Smooth muscle cell (in vitro differentiated cells): ENCODE results near the gene ABHD6. TPM values are rescaled to one million over a fixed set of nuclear protein-coding genes. Genes with fewer than 3 reads are reported as not detected.

Source experiments
- DNase-seq: peaks from one replicate; lab custom pipeline; 2025; ENCODE audit not compliant: unreplicated experiment; lab: John Stamatoyannopoulos, UW
- H2AFZ ChIP-seq: fragments of 200-600 bp; sonication (generic); 2 replicates; pipeline ENCODE4 v1.6.0; 2016; ENCODE audit warnings: antibody characterized with exemption, low read depth, mild to moderate bottlenecking
- H3F3A ChIP-seq: fragments of 200-600 bp; sonication (generic); 2 replicates; pipeline ENCODE4 v1.6.0; 2017; ENCODE audit warnings: antibody characterized with exemption, low read depth
- H3K27ac ChIP-seq: fragments of 200-600 bp; sonication (generic); 2 replicates; pipeline ENCODE4 v1.5.1; 2016; ENCODE audit warnings: low read depth, mild to moderate bottlenecking
- H3K27me3 ChIP-seq: fragments of 200-600 bp; sonication (generic); 2 replicates; pipeline ENCODE4 v1.6.1; 2016; ENCODE audit warnings: low read depth, mild to moderate bottlenecking
- H3K36me3 ChIP-seq: fragments of 200-600 bp; sonication (generic); 2 replicates; pipeline ENCODE4 v1.5.1; 2016; ENCODE audit warnings: low read depth
- H3K4me1 ChIP-seq: fragments of 200-600 bp; sonication (generic); 2 replicates; pipeline ENCODE4 v1.5.1; 2016; ENCODE audit warnings: low read depth
- H3K4me2 ChIP-seq: fragments of 200-600 bp; sonication (generic); 2 replicates; pipeline ENCODE4 v1.6.0; 2016; ENCODE audit warnings: mild to moderate bottlenecking
- H3K4me3 ChIP-seq: fragments of 200-600 bp; sonication (generic); 2 replicates; pipeline ENCODE4 v1.5.1; 2016; ENCODE audit warnings: mild to moderate bottlenecking
- H3K79me2 ChIP-seq: fragments of 200-600 bp; sonication (generic); 2 replicates; pipeline ENCODE4 v1.6.0; 2016; ENCODE audit warnings: low read depth, mild to moderate bottlenecking
- H3K9ac ChIP-seq: fragments of 200-600 bp; sonication (generic); 2 replicates; pipeline ENCODE4 v1.6.0; 2016; ENCODE audit warnings: low read depth
- H3K9me3 ChIP-seq: fragments of 200-600 bp; sonication (generic); replicated peaks from 2 replicates; pipeline ENCODE4 v1.5.1; 2016; ENCODE audit warnings: low read depth
- H4K20me1 ChIP-seq: fragments of 200-600 bp; sonication (generic); 2 replicates; pipeline ENCODE4 v1.6.0; 2016; ENCODE audit warnings: low read depth
- WGBS: methylation state at CpG from one replicate; pipeline ENCODE4 v1.1.7; 2016; ENCODE audit warnings: low lambda C conversion rate; 5-methylcytosine and 5-hydroxymethylcytosine counted together
- polyA plus RNA-seq: library from polyadenylated mRNA; unstranded; fragments of >200 nt; fragmentation: Nextera tagmentation; extraction: Ambion mirVana; gene quantifications from 2 replicates; pipeline ENCODE4 v1.2.1, GENCODE V29; 2016
- total RNA-seq: library from RNA; depleted of rRNA; stranded (reverse); fragments of >200 nt; gene quantifications from 2 replicates; pipeline ENCODE4 v1.2.3, GENCODE V29; 2014
- TF ChIP-seq, protein P1 (sequence below): fragments of 200-600 bp; sonication (generic); IDR thresholded peaks from 2 replicates; pipeline ENCODE4 v1.5.1; 2017; ENCODE audit warnings: borderline replicate concordance, mild to moderate bottlenecking, antibody characterized with exemption; ENCODE audit not compliant: insufficient read depth, poor library complexity, severe bottlenecking

ABHD6 gene
- total and polyA plus RNA-seq, 2 experiments from 2014 or later = 3.9 to 7.1 TPM

DNA sequence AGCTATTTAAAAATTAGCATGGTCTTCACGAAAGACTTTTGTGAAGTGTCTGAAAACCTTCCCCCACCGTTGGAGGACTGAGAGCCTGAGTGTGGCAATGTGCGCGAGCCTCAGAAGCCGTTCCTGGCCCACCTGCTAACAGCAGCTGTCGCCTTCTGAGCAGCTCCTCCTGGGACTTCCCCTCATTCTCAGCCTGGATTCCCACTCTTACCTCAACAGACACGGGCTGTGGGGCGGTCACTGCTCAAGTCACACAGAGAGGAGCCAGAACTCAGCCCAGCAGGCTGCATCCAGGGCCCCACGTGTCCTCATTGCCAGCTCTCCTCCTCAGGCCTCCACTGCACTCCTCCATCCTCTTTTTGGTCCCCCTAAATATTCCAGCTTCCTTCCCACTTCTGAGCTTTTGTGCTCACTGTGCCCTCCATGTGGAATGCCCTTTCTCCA lies 34.7 kb upstream of the ABHD6 start:
- no peak overlapping the region for H2AFZ ChIP-seq

DNA sequence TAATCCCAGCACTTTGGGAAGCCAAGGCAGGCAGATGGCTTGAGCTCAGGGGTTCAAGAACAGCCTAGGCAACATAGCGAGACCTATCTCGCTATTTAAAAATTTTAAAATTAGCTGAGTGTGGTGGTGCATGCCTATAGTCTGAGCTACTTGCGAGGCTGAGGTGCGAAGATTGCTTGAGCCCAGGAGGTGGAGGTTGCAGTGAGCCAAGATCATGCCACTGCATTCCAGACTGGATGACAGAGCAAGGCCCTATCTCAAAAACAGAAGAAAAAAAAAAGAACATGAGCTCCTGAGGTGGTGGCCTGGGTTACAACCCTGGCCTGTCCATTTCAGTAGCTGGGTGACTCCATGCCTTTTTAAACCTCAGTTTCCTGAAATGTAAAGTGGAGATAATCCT lies 34.1 kb upstream of the ABHD6 start:
- TF ChIP-seq, protein P1, sequence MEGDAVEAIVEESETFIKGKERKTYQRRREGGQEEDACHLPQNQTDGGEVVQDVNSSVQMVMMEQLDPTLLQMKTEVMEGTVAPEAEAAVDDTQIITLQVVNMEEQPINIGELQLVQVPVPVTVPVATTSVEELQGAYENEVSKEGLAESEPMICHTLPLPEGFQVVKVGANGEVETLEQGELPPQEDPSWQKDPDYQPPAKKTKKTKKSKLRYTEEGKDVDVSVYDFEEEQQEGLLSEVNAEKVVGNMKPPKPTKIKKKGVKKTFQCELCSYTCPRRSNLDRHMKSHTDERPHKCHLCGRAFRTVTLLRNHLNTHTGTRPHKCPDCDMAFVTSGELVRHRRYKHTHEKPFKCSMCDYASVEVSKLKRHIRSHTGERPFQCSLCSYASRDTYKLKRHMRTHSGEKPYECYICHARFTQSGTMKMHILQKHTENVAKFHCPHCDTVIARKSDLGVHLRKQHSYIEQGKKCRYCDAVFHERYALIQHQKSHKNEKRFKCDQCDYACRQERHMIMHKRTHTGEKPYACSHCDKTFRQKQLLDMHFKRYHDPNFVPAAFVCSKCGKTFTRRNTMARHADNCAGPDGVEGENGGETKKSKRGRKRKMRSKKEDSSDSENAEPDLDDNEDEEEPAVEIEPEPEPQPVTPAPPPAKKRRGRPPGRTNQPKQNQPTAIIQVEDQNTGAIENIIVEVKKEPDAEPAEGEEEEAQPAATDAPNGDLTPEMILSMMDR = no peak
- no peak overlapping the region for H3K9ac ChIP-seq
- H3K9me3 ChIP-seq = no peaks in the 10 kb centered on the region
- no peak overlapping the region for H3K4me3 ChIP-seq
- 82% methylated on average over 4 of the region's 4 CpGs for WGBS
- H3K79me2 ChIP-seq = no peaks in the 10 kb centered on the region
- H3K27ac ChIP-seq = no peak overlapping the region
- DNase-seq = no peak
- H3F3A ChIP-seq = no peaks in the 10 kb centered on the region
- H2AFZ ChIP-seq = no peak overlapping the region
- no peaks in the 10 kb centered on the region for H3K27me3 ChIP-seq
- no peaks in the 10 kb centered on the region for H3K36me3 ChIP-seq
- no peaks in the 10 kb centered on the region for H4K20me1 ChIP-seq
- no peaks in the 10 kb centered on the region for H3K4me1 ChIP-seq
- H3K4me2 ChIP-seq = no peak overlapping the region

More for the DNA sequence above, 34.7 kb upstream of the ABHD6 start:
- no peak overlapping the region for H3K4me3 ChIP-seq
- DNase-seq = no peak
- no peaks in the 10 kb centered on the region for H3K36me3 ChIP-seq
- H3K4me2 ChIP-seq = no peak overlapping the region
- 89% methylated on average over 9 of the region's 9 CpGs for WGBS
- H3K79me2 ChIP-seq = no peaks in the 10 kb centered on the region
- TF ChIP-seq, protein P1 = no peak
- no peaks in the 10 kb centered on the region for H3K27me3 ChIP-seq
- no peak overlapping the region for H3K27ac ChIP-seq
- no peak overlapping the region for H3K9ac ChIP-seq
- no peaks in the 10 kb centered on the region for H4K20me1 ChIP-seq
- H3K4me1 ChIP-seq = no peaks in the 10 kb centered on the region
- no peaks in the 10 kb centered on the region for H3K9me3 ChIP-seq
- no peaks in the 10 kb centered on the region for H3F3A ChIP-seq

DNA sequence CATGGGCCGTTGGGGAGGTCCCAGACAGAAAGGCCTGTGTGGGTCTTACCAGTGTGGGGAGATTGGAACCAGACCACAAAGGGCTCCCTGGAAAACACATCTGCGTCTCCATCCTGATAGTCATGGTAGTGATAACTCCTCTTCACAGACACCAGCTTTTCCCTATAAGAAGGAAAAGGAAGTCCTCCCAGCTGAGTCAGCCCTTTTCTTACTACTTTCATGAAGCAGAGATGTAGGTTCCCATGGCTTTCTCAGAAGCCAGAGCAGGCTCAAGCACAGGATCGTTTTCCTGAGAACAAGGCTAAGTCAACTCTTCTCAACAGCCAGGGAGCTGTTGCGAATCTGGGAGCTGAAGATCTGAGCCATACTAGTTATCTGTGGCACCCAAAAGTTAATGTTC lies 32.9 kb upstream of the ABHD6 start:
- 51% methylated on average over 4 of the region's 4 CpGs for WGBS
- Histone ChIP-seq H3K9ac (no peak overlapping the region), H3K4me1 (no peaks in the 10 kb centered on the region), H3K4me3 (no peak overlapping the region), H3K4me2 (no peak overlapping the region), H3K79me2 (no peaks in the 10 kb centered on the region), H3K27ac (no peak overlapping the region), H3K36me3 (no peaks in the 10 kb centered on the region), H4K20me1 (no peaks in the 10 kb centered on the region), H3K27me3 (no peaks in the 10 kb centered on the region), H2AFZ (peak overlapping the region; percentile 67), H3K9me3 (no peaks in the 10 kb centered on the region), H3F3A (no peaks in the 10 kb centered on the region)
- DNase-seq = no peak
- TF ChIP-seq, protein P1 = no peak

DNA sequence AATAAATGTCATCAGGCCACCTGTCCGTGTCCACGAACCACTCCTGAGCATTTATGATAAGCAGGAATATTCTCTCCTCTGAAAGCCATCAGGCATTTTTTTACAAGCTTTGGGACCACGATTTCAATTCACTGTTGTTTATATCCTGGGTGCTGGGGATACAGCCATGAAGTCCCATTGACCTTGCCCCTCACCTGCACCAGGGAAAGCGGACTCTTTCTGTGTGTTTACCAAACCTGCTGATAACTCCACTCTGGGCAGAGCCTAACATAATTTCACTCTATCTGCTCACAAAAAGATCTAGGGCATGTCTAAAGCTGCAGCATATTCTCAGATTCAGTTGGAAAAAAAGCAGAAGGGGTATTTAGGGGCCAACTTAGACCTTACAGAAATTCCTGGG lies 31.6 kb upstream of the ABHD6 start:
- DNase-seq = no peak
- Histone ChIP-seq H3K9ac (no peak overlapping the region), H4K20me1 (no peaks in the 10 kb centered on the region), H2AFZ (no peak overlapping the region), H3K27ac (no peak overlapping the region), H3K4me2 (no peak overlapping the region), H3K36me3 (no peaks in the 10 kb centered on the region), H3F3A (no peaks in the 10 kb centered on the region), H3K27me3 (no peaks in the 10 kb centered on the region), H3K79me2 (no peaks in the 10 kb centered on the region), H3K4me1 (no peaks in the 10 kb centered on the region), H3K9me3 (no peaks in the 10 kb centered on the region), H3K4me3 (no peak overlapping the region)
- WGBS = 94% methylated on average over 4 of the region's 4 CpGs
- TF ChIP-seq, protein P1 = no peak
